ENCODE data around the gene IREB2. TPM values are rescaled to one million over a fixed set of nuclear protein-coding genes. Genes with fewer than 3 reads are reported as not detected.
"Not testable (repeated sequence)": the region's sequence is repeated elsewhere in the genome, so short reads cannot be mapped to it uniquely, and the experiment has no call there.

IREB2 gene
- total RNA-seq, 2 experiments from 2014 or later: 84.3 to 89.0 TPM

- intact Hi-C loops (cut with DNase I, micrococcal nuclease): no loop called here
- ATAC-seq (ENCODE audit: poor library complexity): no peak
- peaks cover 14% of the 10 kb centered on the region for H3K4me1 Mint-ChIP-seq (ENCODE audit: low read depth)
- H3K27ac Mint-ChIP-seq: no peak overlapping the region
- Histone ChIP-seq H3K27me3 (ENCODE audit: control insufficient read depth in 1 of 2, insufficient read depth in 2 of 2, low read length in 2 of 2) (no peaks in the 10 kb centered on the region), H3K9me3 (ENCODE audit: control insufficient read depth in 1 of 2, insufficient read depth in 1 of 2, low read length in 2 of 2) (no peaks in the 10 kb centered on the region), H3K36me3 (ENCODE audit: insufficient read depth, low read length) (no peaks in the 10 kb centered on the region), H3K27ac (ENCODE audit: low read depth in 1 of 2, low read length in 2 of 2) (no peak overlapping the region), H3K4me3 (ENCODE audit: low read length) (no peak overlapping the region), H3K4me1 (ENCODE audit: insufficient read depth, low read length) (peaks cover 11% of the 10 kb centered on the region)
- H3K4me3 Mint-ChIP-seq: no peak overlapping the region
- peaks cover 19% of the 10 kb centered on the region for H3K27me3 Mint-ChIP-seq
- CTCF ChIA-PET: no interaction called here
- H3K9me3 Mint-ChIP-seq: no peaks in the 10 kb centered on the region
- H3K36me3 Mint-ChIP-seq (ENCODE audit: low read depth): peaks cover 7% of the 10 kb centered on the region
- TF ChIP-seq CTCF (IDR thresholded peaks at IDR 0.05): no peak
- DNase-seq: no peak
- POLR2A ChIA-PET: no interaction called here
Measured at GRCh38 chr15:78432664-78433063, 5.4 kb upstream of the IREB2 start.

- Mint-ChIP-seq H3K4me3 (no peak overlapping the region), H3K27me3 (peaks cover 19% of the 10 kb centered on the region), H3K36me3 (ENCODE audit: low read depth) (peaks cover 19% of the 10 kb centered on the region), H3K9me3 (no peaks in the 10 kb centered on the region), H3K4me1 (ENCODE audit: low read depth) (peaks cover 24% of the 10 kb centered on the region), H3K27ac (no peak overlapping the region)
- POLR2A ChIA-PET: no interaction called here
- H3K4me3 ChIP-seq (ENCODE audit: low read length): no peak overlapping the region
- H3K27ac ChIP-seq (ENCODE audit: low read depth in 1 of 2, low read length in 2 of 2): no peak overlapping the region
- CTCF ChIA-PET: interaction anchor here (2.4 kb wide), 1 partner anchor 11 kb away, joined by 8 read pairs; no protein-coding TSS in a partner anchor
- H3K9me3 ChIP-seq (ENCODE audit: control insufficient read depth in 1 of 2, insufficient read depth in 1 of 2, low read length in 2 of 2): no peaks in the 10 kb centered on the region
- no peak for ATAC-seq (ENCODE audit: poor library complexity)
- H3K36me3 ChIP-seq (ENCODE audit: insufficient read depth, low read length): no peaks in the 10 kb centered on the region
- TF ChIP-seq CTCF (IDR thresholded peaks at IDR 0.05): no peak
- peaks cover 18% of the 10 kb centered on the region for H3K4me1 ChIP-seq (ENCODE audit: insufficient read depth, low read length)
- no peak for DNase-seq
- intact Hi-C loops (cut with DNase I, micrococcal nuclease): no loop called here
- H3K27me3 ChIP-seq (ENCODE audit: control insufficient read depth in 1 of 2, insufficient read depth in 2 of 2, low read length in 2 of 2): no peaks in the 10 kb centered on the region
Measured at GRCh38 chr15:78434134-78434533, 3.9 kb upstream of the IREB2 start.

GRCh38 chr15:78434711-78435110, 3.3 kb upstream of the IREB2 start:
- H3K36me3 ChIP-seq (ENCODE audit: insufficient read depth, low read length); H3K27ac Mint-ChIP-seq; H3K27me3 ChIP-seq (ENCODE audit: control insufficient read depth in 1 of 2, insufficient read depth in 2 of 2, low read length in 2 of 2); H3K4me3 Mint-ChIP-seq; H3K27ac ChIP-seq (ENCODE audit: low read depth in 1 of 2, low read length in 2 of 2); H3K9me3 Mint-ChIP-seq; POLR2A ChIA-PET; H3K9me3 ChIP-seq (ENCODE audit: control insufficient read depth in 1 of 2, insufficient read depth in 1 of 2, low read length in 2 of 2); H3K4me3 ChIP-seq (ENCODE audit: low read length); DNase-seq; ATAC-seq (ENCODE audit: poor library complexity): not testable (repeated sequence)
- CTCF ChIA-PET: interaction anchor here (2.4 kb wide), 1 partner anchor 12 kb away, joined by 8 read pairs; no protein-coding TSS in a partner anchor
- Mint-ChIP-seq H3K4me1 (ENCODE audit: low read depth) (peaks cover 30% of the 10 kb centered on the region), H3K36me3 (ENCODE audit: low read depth) (peaks cover 23% of the 10 kb centered on the region), H3K27me3 (peaks cover 13% of the 10 kb centered on the region)
- peaks cover 21% of the 10 kb centered on the region for H3K4me1 ChIP-seq (ENCODE audit: insufficient read depth, low read length)
- intact Hi-C loops (cut with DNase I, micrococcal nuclease): loop anchor here in 1 of 2 experiments (5.0 kb wide), 6 partner anchors 172 to 1502 kb away; partner anchors contain the start of genes DNAJA4, IDH3A, MORF4L1 and RCN2

All from CD4-positive, alpha-beta T cell (primary cell).